Hematopoietic multipotent progenitor cell (in vitro differentiated cells): ENCODE results near the gene TMEM80. TPM values are rescaled to one million over a fixed set of nuclear protein-coding genes. Genes with fewer than 3 reads are reported as not detected.
"Not testable (repeated sequence)": the region's sequence is repeated elsewhere in the genome, so short reads cannot be mapped to it uniquely, and the experiment has no call there.

Source experiments
- DNase-seq, 3 donors: peaks; one replicate each; pipeline ENCODE4 v3.0.0-alpha.2; 2011 to 2015; ENCODE audit warnings: low read depth in 2 of 3, low spot score in 2 of 3
- total RNA-seq: library from RNA; depleted of rRNA; stranded (reverse); fragments of >200 nt; gene quantifications from one replicate; pipeline ENCODE4 v1.2.3, GENCODE V29; 2012

The TMEM80 gene
- total RNA-seq, 1 donor = 25.6 TPM

- no peak for DNase-seq
Measured at GRCh38 chr11:720017-720641, 24.5 kb downstream of the TMEM80 start.

- no peak for DNase-seq
Measured at GRCh38 chr11:720642-721246, 25.1 kb downstream of the TMEM80 start.

- DNase-seq = no peak
Measured at GRCh38 chr11:721247-721740, 25.7 kb downstream of the TMEM80 start.

GRCh38 chr11:721741-722345, 26.2 kb downstream of the TMEM80 start:
- peak in 2 of 3 donors; percentile 64 to 74 for DNase-seq

- DNase-seq = no peak
Measured at GRCh38 chr11:722346-722811, 26.8 kb downstream of the TMEM80 start.

- DNase-seq = peak in 2 of 3 donors; percentile 71 to 78
Measured at GRCh38 chr11:723120-723883, 27.7 kb downstream of the TMEM80 start.

- no peak for DNase-seq
Measured at GRCh38 chr11:724049-724777, 28.6 kb downstream of the TMEM80 start.

GRCh38 chr11:724778-725386, 29.3 kb downstream of the TMEM80 start:
- DNase-seq = no peak

GRCh38 chr11:725624-726202, 30.1 kb downstream of the TMEM80 start:
- DNase-seq = no peak

GRCh38 chr11:726278-727220, 30.9 kb downstream of the TMEM80 start:
- peak in 1 of 3 donors; percentile 58 for DNase-seq

- DNase-seq = no peak
Measured at GRCh38 chr11:727281-727701, 31.7 kb downstream of the TMEM80 start.

- DNase-seq = peak; percentile 67 to 82 (median 81)
Measured at GRCh38 chr11:727859-728748, 32.5 kb downstream of the TMEM80 start.

- no peak for DNase-seq
Measured at GRCh38 chr11:728901-729491, 33.4 kb downstream of the TMEM80 start.

- no peak for DNase-seq
Measured at GRCh38 chr11:729492-730074, 34.0 kb downstream of the TMEM80 start.

GRCh38 chr11:733072-733471, 37.5 kb downstream of the TMEM80 start:
- no peak for DNase-seq

GRCh38 chr11:734541-734940, 38.9 kb downstream of the TMEM80 start:
- DNase-seq = not testable (repeated sequence)

- DNase-seq = no peak
Measured at GRCh38 chr11:737366-737765, 41.8 kb downstream of the TMEM80 start.
